ENCODE measurements around the gene BCAS2. TPM values are rescaled to one million over a fixed set of nuclear protein-coding genes. Genes with fewer than 3 reads are reported as not detected.

Gene BCAS2
- 29.8 and 30.1 TPM in 2 replicates for total RNA-seq (2022)
- Bru-seq, nascent RNA, result percentile 66 among the genes with signal in this experiment
- percentile 69 among the genes with signal in this experiment for BruChase-seq, experiment 1, labeled RNA remaining after a 2-hour chase
- percentile 74 among the genes with signal in this experiment for BruChase-seq, experiment 2, labeled RNA remaining after a 6-hour chase
- long read RNA-seq, transcript BCAS2-201 (7 exons, 1,299 nt), result major isoform, 79 of 82 reads
- long read RNA-seq, partial matches to known transcripts, result 2 of 82 reads
- long read RNA-seq, other reads (novel, unspliced or antisense), result 0 of 82 reads

GRCh38 chr1:114581335-114582287 lies at the start of gene BCAS2:
BCAS2 (minus strand) TSS chr1:114581615; CDS start chr1:114581591, 24 bp downstream.
- TF ChIP-seq CTCF (IDR thresholded peaks at IDR 0.05; ENCODE audit: insufficient read depth in 1 of 2, low read depth in 1 of 2, low read length in 1 of 2, severe bottlenecking in 1 of 2, unreplicated experiment in 1 of 2), result no peak
- Mint-ChIP-seq H3K27ac (ENCODE audit: unreplicated experiment) (peak within 1 kb of the TSS; percentile 94), H3K4me1 (ENCODE audit: low read depth, unreplicated experiment) (no peaks in the 10 kb centered on the region), H3K27me3 (ENCODE audit: insufficient read depth, unreplicated experiment) (no peaks in the 10 kb centered on the region), H3K9me3 (ENCODE audit: unreplicated experiment) (no peaks in the 10 kb centered on the region), H3K4me3 (ENCODE audit: unreplicated experiment) (peak within 1 kb of the TSS; percentile 96), H3K36me3 (ENCODE audit: insufficient read depth, unreplicated experiment) (peaks cover 21% of the 10 kb centered on the region)
- Histone ChIP-seq H3K9me3 (no peaks in the 10 kb centered on the region), H3K4me3 (ENCODE audit: low read depth, low read length) (peak within 1 kb of the TSS; percentile 61), H3K4me1 (0 out of 2 replicates have a peak, but pooled peaks cover 3% of the 10 kb centered on the region), H3K36me3 (ENCODE audit: control insufficient read depth, insufficient read depth, low read length) (no peaks in the 10 kb centered on the region), H3K27me3 (replicated peaks; ENCODE audit: control insufficient read depth, insufficient read depth, low read length) (no peaks in the 10 kb centered on the region)
- intact Hi-C loops (cut with micrococcal nuclease; ENCODE audit: unreplicated experiment), result loop anchor here (2.0 kb wide), 2 partner anchors 71 to 89 kb away; partner anchors contain the start of genes DENND2C and TRIM33
- POLR2A ChIA-PET, result no interaction called here
- BruUV-seq (replicated peaks), result TSS peak; percentile 95
- peak; percentile 89 to 94 for DNase-seq
- CTCF ChIA-PET, result no interaction called here

DNA sequence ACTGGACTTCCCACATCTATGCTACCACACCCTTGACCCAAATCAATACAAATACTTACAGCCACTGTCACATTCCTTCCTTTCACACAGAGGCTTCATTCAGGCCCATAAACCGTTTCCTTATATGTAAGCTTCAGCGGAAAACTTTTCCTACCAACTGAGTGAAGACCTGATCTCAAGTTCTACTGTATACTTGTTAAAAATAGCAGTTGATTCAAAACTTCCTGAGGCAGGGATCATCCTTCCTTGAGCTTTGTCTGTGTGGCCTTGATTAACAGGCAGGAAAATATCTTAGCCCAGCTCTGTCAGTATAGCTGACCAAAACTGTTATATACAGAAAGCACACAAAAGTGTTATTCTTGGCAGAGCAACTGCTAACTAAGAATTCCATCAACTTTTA lies 45.7 kb upstream of the BCAS2 start:
- no peak overlapping the region for H3K4me3 ChIP-seq (ENCODE audit: low read depth, low read length)
- H3K36me3 Mint-ChIP-seq (ENCODE audit: insufficient read depth, unreplicated experiment), result no peaks in the 10 kb centered on the region
- H3K9me3 Mint-ChIP-seq (ENCODE audit: unreplicated experiment), result no peaks in the 10 kb centered on the region
- H3K36me3 ChIP-seq (ENCODE audit: control insufficient read depth, insufficient read depth, low read length), result no peaks in the 10 kb centered on the region
- no peak for DNase-seq
- no TSS peak for BruUV-seq (replicated peaks)
- no peaks in the 10 kb centered on the region for H3K27me3 ChIP-seq (replicated peaks; ENCODE audit: control insufficient read depth, insufficient read depth, low read length)
- no peaks in the 10 kb centered on the region for H3K27me3 Mint-ChIP-seq (ENCODE audit: insufficient read depth, unreplicated experiment)
- H3K4me3 Mint-ChIP-seq (ENCODE audit: unreplicated experiment), result no peak overlapping the region
- H3K4me1 Mint-ChIP-seq (ENCODE audit: low read depth, unreplicated experiment), result no peaks in the 10 kb centered on the region
- ChIA-PET POLR2A (no interaction called here), CTCF (no interaction called here)
- no peaks in the 10 kb centered on the region for H3K4me1 ChIP-seq
- no peak overlapping the region for H3K27ac Mint-ChIP-seq (ENCODE audit: unreplicated experiment)
- intact Hi-C loops (cut with micrococcal nuclease; ENCODE audit: unreplicated experiment), result no loop called here
- H3K9me3 ChIP-seq, result no peaks in the 10 kb centered on the region
- TF ChIP-seq CTCF (IDR thresholded peaks at IDR 0.05; ENCODE audit: insufficient read depth in 1 of 2, low read depth in 1 of 2, low read length in 1 of 2, severe bottlenecking in 1 of 2, unreplicated experiment in 1 of 2), result no peak

- Histone ChIP-seq H3K4me3 (ENCODE audit: low read depth, low read length) (no peak overlapping the region), H3K9me3 (no peaks in the 10 kb centered on the region), H3K4me1 (no peaks in the 10 kb centered on the region), H3K36me3 (ENCODE audit: control insufficient read depth, insufficient read depth, low read length) (no peaks in the 10 kb centered on the region), H3K27me3 (replicated peaks; ENCODE audit: control insufficient read depth, insufficient read depth, low read length) (no peaks in the 10 kb centered on the region)
- TF ChIP-seq CTCF (IDR thresholded peaks at IDR 0.05; ENCODE audit: insufficient read depth in 1 of 2, low read depth in 1 of 2, low read length in 1 of 2, severe bottlenecking in 1 of 2, unreplicated experiment in 1 of 2), result no peak
- Mint-ChIP-seq H3K9me3 (ENCODE audit: unreplicated experiment) (no peaks in the 10 kb centered on the region), H3K4me1 (ENCODE audit: low read depth, unreplicated experiment) (no peaks in the 10 kb centered on the region), H3K27ac (ENCODE audit: unreplicated experiment) (no peak overlapping the region), H3K36me3 (ENCODE audit: insufficient read depth, unreplicated experiment) (no peaks in the 10 kb centered on the region), H3K4me3 (ENCODE audit: unreplicated experiment) (no peak overlapping the region), H3K27me3 (ENCODE audit: insufficient read depth, unreplicated experiment) (no peaks in the 10 kb centered on the region)
- ChIA-PET POLR2A (no interaction called here), CTCF (no interaction called here)
- no peak for DNase-seq
- BruUV-seq (replicated peaks), result no TSS peak
- intact Hi-C loops (cut with micrococcal nuclease; ENCODE audit: unreplicated experiment), result no loop called here
These were observed 41.9 kb upstream of the BCAS2 start for GRCh38 chr1:114623364-114623763.
